Panc1 (cell line): Measurements from ENCODE around the gene PIK3R6. TPM values are rescaled to one million over a fixed set of nuclear protein-coding genes. Genes with fewer than 3 reads are reported as not detected.

Experiments
- ATAC-seq: fragments of 200-7000 bp; cut with Tn5 transposase; 2 replicates; pipeline ENCODE4 v1.9.1; 2020; ENCODE audit warnings: mild to moderate bottlenecking, moderate library complexity
- BruUV-seq: library from RNA; stranded (reverse); fragments of 400-500 nt; replicated peaks from 2 replicates; lab custom pipeline; 2021; lab: Mats Ljungman, UMichigan
- CTCF ChIA-PET: fragments of 300-600 bp; sonication (Branson Sonifier 250); formaldehyde crosslinking; loops from one replicate; lab custom pipeline; 2022; ENCODE audit warnings: antibody characterized with exemption; lab: Charles Lee
- POLR2A ChIA-PET: fragments of 300-600 bp; sonication (Branson Sonifier 250); formaldehyde crosslinking; loops from one replicate; lab custom pipeline; 2022; ENCODE audit warnings: antibody characterized with exemption; lab: Charles Lee
- DNase-seq: peaks from one replicate; pipeline ENCODE4 v3.0.0-alpha.2; 2010; ENCODE audit warnings: low read depth, low spot score
- H3K27ac ChIP-seq: 2 replicates; pipeline ENCODE4 v1.5.1; 2011; ENCODE audit warnings: mild to moderate bottlenecking, low read length, inconsistent platforms
- H3K27me3 ChIP-seq: fragments of 200-500 bp; sonication (Bioruptor generic); 2 replicates; pipeline ENCODE4 v1.6.0; 2014; ENCODE audit warnings: low read length, inconsistent platforms; ENCODE audit not compliant: control insufficient read depth, insufficient read depth
- H3K36me3 ChIP-seq: fragments of 200-500 bp; sonication (Bioruptor generic); 2 replicates; pipeline ENCODE4 v1.5.1; 2014; ENCODE audit warnings: inconsistent platforms, mild to moderate bottlenecking, low read length, moderate library complexity; ENCODE audit not compliant: control insufficient read depth, insufficient read depth
- H3K4me1 ChIP-seq: 2 replicates; pipeline ENCODE4 v1.5.1; 2011; ENCODE audit warnings: inconsistent platforms, mild to moderate bottlenecking, low read length, moderate library complexity; ENCODE audit not compliant: control insufficient read depth, insufficient read depth
- H3K4me3 ChIP-seq, 2 experiments: 2 replicates each; pipeline ENCODE4 v1.5.1; 2011 to 2012; ENCODE audit warnings: low read depth in 2 of 2, low read length in 2 of 2, mild to moderate bottlenecking in 2 of 2, inconsistent platforms in 1 of 2, moderate library complexity in 1 of 2
- H3K9me3 ChIP-seq: fragments of 200-500 bp; sonication (Bioruptor generic); 2 replicates; pipeline ENCODE4 v1.5.1; 2014; ENCODE audit warnings: low read depth, mild to moderate bottlenecking, inconsistent platforms, low read length, moderate library complexity; ENCODE audit not compliant: control insufficient read depth, insufficient read depth
- CTCF ChIP-seq: fragments of 450-650 bp; IDR thresholded peaks from 2 replicates; pipeline ENCODE4 v1.5.1; 2017; ENCODE audit warnings: mild to moderate bottlenecking
- POLR2AphosphoS5 ChIP-seq: IDR thresholded peaks from 2 replicates; pipeline ENCODE4 v1.6.1; 2012; ENCODE audit warnings: mild to moderate bottlenecking, low read depth, low read length, moderate library complexity
- REST ChIP-seq, 2 experiments: IDR thresholded peaks; 2 replicates each; pipeline ENCODE4 v1.6.1; 2011 to 2012; ENCODE audit warnings: low read depth in 2 of 2, control low read depth in 1 of 2, low read length in 1 of 2, mild to moderate bottlenecking in 1 of 2, moderate library complexity in 1 of 2; ENCODE audit not compliant: insufficient read depth in 1 of 2
- SIN3A ChIP-seq: IDR thresholded peaks from 2 replicates; pipeline ENCODE4 v1.6.1; 2012; ENCODE audit warnings: low read depth, mild to moderate bottlenecking, low read length, moderate library complexity, borderline replicate concordance; ENCODE audit not compliant: insufficient read depth
- TCF7L2 ChIP-seq: IDR thresholded peaks from 2 replicates; pipeline ENCODE4 v1.6.1; 2011; ENCODE audit warnings: mild to moderate bottlenecking, low read depth, low read length, inconsistent platforms
- in situ Hi-C: cut with HindIII; loops from 2 replicates; pipeline ENCODE4 v1.10.0; 2016; ENCODE audit warnings: low sequenced_read_pairs, low pct_unique_long_range_greater_than_20kb
- intact Hi-C: fragments of 100-400 bp; cut with micrococcal nuclease; formaldehyde crosslinking; loops from one replicate; pipeline ENCODE4 v1.10.0; 2022; ENCODE audit not compliant: unreplicated experiment
- total RNA-seq: library from RNA; stranded (reverse); gene quantifications from one replicate; pipeline ENCODE4 v1.2.1, GENCODE V29; 2021; ENCODE audit not compliant: unreplicated experiment

The PIK3R6 gene
- total RNA-seq, 1 experiment from 2014 or later = not detected

- in situ Hi-C loops = no loop called here
- Histone ChIP-seq H3K9me3 (no peaks in the 10 kb centered on the region), H3K27ac (no peak overlapping the region), H3K36me3 (no peaks in the 10 kb centered on the region), H3K27me3 (peaks cover 2% of the 10 kb centered on the region; the same call in 1 of the 2 replicates), H3K4me1 (no peaks in the 10 kb centered on the region), H3K4me3 (no peak overlapping the region)
- intact Hi-C loops = no loop called here
- BruUV-seq = no TSS peak
- no peak for TF ChIP-seq CTCF
- TF ChIP-seq REST (IDR thresholded peaks at IDR 0.05; ENCODE audit: insufficient read depth in 1 of 2, low read depth in 2 of 2, low read length in 1 of 2) = no peak
- TF ChIP-seq TCF7L2 = no peak
- TF ChIP-seq POLR2AphosphoS5 = no peak
- TF ChIP-seq SIN3A = no peak
- ChIA-PET CTCF (no interaction called here), POLR2A (no interaction called here)
- ATAC-seq (no peak), DNase-seq (no peak)
Measured at GRCh38 chr17:8893059-8893458, 25.6 kb upstream of the PIK3R6 start.

- BruUV-seq = no TSS peak
- Histone ChIP-seq H3K4me3 (no peak overlapping the region), H3K4me1 (no peaks in the 10 kb centered on the region), H3K9me3 (no peaks in the 10 kb centered on the region), H3K27me3 (no peaks in the 10 kb centered on the region), H3K36me3 (no peaks in the 10 kb centered on the region), H3K27ac (no peak overlapping the region)
- no peak for TF ChIP-seq SIN3A
- no peak for TF ChIP-seq TCF7L2
- TF ChIP-seq CTCF = no peak
- CTCF ChIA-PET = no interaction called here
- intact Hi-C loops (no loop called here), in situ Hi-C loops (no loop called here)
- DNase-seq (no peak), ATAC-seq (no peak)
- POLR2A ChIA-PET = no interaction called here
Measured at GRCh38 chr17:8892338-8892690, 24.8 kb upstream of the PIK3R6 start.
